A549 (cell line): ENCODE results near the gene DPYD.

Experiments
- BHLHE40 ChIP-seq: IDR thresholded peaks from 2 replicates; pipeline ENCODE4 v1.6.1; 2012; ENCODE audit warnings: low read depth, low read length, inconsistent platforms
- CEBPB ChIP-seq, 2 experiments: fragments of >200 bp in 1 of 2; sonication (Bioruptor Twin) in 1 of 2; formaldehyde crosslinking in 1 of 2; IDR thresholded peaks; 2 replicates each; pipeline ENCODE4 v1.6.1; 2012 to 2016
- CTCF ChIP-seq: fragments of >200 bp; sonication (Bioruptor Twin); formaldehyde crosslinking; IDR thresholded peaks from 3 replicates; pipeline ENCODE4 v1.5.1; 2016
- EP300 ChIP-seq, 2 experiments: fragments of >200 bp; sonication (Bioruptor Twin); formaldehyde crosslinking; IDR thresholded peaks; 2 replicates in 1 of 2; 3 replicates in 1 of 2; pipeline ENCODE4 v1.6.1; 2016 to 2017
- POLR2A ChIP-seq: IDR thresholded peaks from 2 replicates; pipeline ENCODE4 v1.6.1; 2012; ENCODE audit warnings: mild to moderate bottlenecking, low read length
- RAD21 ChIP-seq, 2 experiments: fragments of >200 bp in 1 of 2; sonication (Bioruptor Twin) in 1 of 2; formaldehyde crosslinking in 1 of 2; IDR thresholded peaks in 1 of 2; conservative IDR thresholded peaks in 1 of 2; 2 replicates in 1 of 2; 3 replicates in 1 of 2; pipeline ENCODE4 v1.6.1; 2012 to 2018; ENCODE audit warnings: inconsistent platforms in 1 of 2

- no peak for TF ChIP-seq CTCF
- no peak for TF ChIP-seq BHLHE40
- TF ChIP-seq POLR2A = no peak
- no peak for TF ChIP-seq EP300 (IDR thresholded peaks at IDR 0.05)
- TF ChIP-seq CEBPB (IDR thresholded peaks at IDR 0.05) = no peak
- no peak for TF ChIP-seq RAD21 (conservative IDR thresholded peaks at IDR 0.05 in 1 of 2, IDR thresholded peaks at IDR 0.05 in 1 of 2)
Measured at GRCh38 chr1:97258597-97258996, 662.2 kb downstream of the DPYD start.
